HG03378 (cell line): ENCODE results near the gene EFCAB13.
"Not testable (repeated sequence)": the region's sequence is repeated elsewhere in the genome, so short reads cannot be mapped to it uniquely, and the experiment has no call there.

ENCODE experiments used
- ATAC-seq: cut with Tn5 transposase; IDR thresholded peaks from one replicate; pipeline ENCODE4 v1.9.1; 2021; ENCODE audit warnings: mild to moderate bottlenecking, moderate library complexity; ENCODE audit not compliant: unreplicated experiment

Gene EFCAB13

GRCh38 chr17:47324224-47325020, 667 bp downstream of the EFCAB13 start:
- ATAC-seq = peak; percentile 38

- no peak for ATAC-seq
Measured at GRCh38 chr17:47325176-47325575, 1.4 kb downstream of the EFCAB13 start.

- ATAC-seq = no peak
Measured at GRCh38 chr17:47330548-47330947, 6.8 kb downstream of the EFCAB13 start.

GRCh38 chr17:47332287-47332686, 8.5 kb downstream of the EFCAB13 start:
- ATAC-seq = no peak

- no peak for ATAC-seq
Measured at GRCh38 chr17:47335101-47335936, 11.6 kb downstream of the EFCAB13 start.

- ATAC-seq = no peak
Measured at GRCh38 chr17:47338026-47338425, 14.3 kb downstream of the EFCAB13 start.

- ATAC-seq = no peak
Measured at GRCh38 chr17:47352848-47353247, 29.1 kb downstream of the EFCAB13 start.

GRCh38 chr17:47358652-47359051, 34.9 kb downstream of the EFCAB13 start:
- ATAC-seq = no peak

- no peak for ATAC-seq
Measured at GRCh38 chr17:47363171-47363570, 39.4 kb downstream of the EFCAB13 start.

- no peak for ATAC-seq
Measured at GRCh38 chr17:47367257-47367656, 43.5 kb downstream of the EFCAB13 start.

GRCh38 chr17:47368262-47368661, 44.5 kb downstream of the EFCAB13 start:
- ATAC-seq = no peak

GRCh38 chr17:47370899-47371298, 47.1 kb downstream of the EFCAB13 start:
- not testable (repeated sequence) for ATAC-seq

GRCh38 chr17:47373002-47373401, 49.2 kb downstream of the EFCAB13 start:
- ATAC-seq = no peak

GRCh38 chr17:47376247-47376646, 52.5 kb downstream of the EFCAB13 start:
- ATAC-seq = no peak

- no peak for ATAC-seq
Measured at GRCh38 chr17:47388825-47389224, 65.1 kb downstream of the EFCAB13 start.

GRCh38 chr17:47397532-47398128, 73.9 kb downstream of the EFCAB13 start:
- ATAC-seq = not testable (repeated sequence)

GRCh38 chr17:47400333-47400732, 76.6 kb downstream of the EFCAB13 start:
- no peak for ATAC-seq

GRCh38 chr17:47401100-47401499, 77.3 kb downstream of the EFCAB13 start:
- no peak for ATAC-seq

GRCh38 chr17:47404006-47404405, 80.3 kb downstream of the EFCAB13 start:
- ATAC-seq = no peak

- ATAC-seq = no peak
Measured at GRCh38 chr17:47404875-47405274, 81.1 kb downstream of the EFCAB13 start.

- no peak for ATAC-seq
Measured at GRCh38 chr17:47413872-47414271, 90.1 kb downstream of the EFCAB13 start.

GRCh38 chr17:47414612-47415011, 90.9 kb downstream of the EFCAB13 start:
- no peak for ATAC-seq
